ENCODE data around the gene INTS15.

DNA sequence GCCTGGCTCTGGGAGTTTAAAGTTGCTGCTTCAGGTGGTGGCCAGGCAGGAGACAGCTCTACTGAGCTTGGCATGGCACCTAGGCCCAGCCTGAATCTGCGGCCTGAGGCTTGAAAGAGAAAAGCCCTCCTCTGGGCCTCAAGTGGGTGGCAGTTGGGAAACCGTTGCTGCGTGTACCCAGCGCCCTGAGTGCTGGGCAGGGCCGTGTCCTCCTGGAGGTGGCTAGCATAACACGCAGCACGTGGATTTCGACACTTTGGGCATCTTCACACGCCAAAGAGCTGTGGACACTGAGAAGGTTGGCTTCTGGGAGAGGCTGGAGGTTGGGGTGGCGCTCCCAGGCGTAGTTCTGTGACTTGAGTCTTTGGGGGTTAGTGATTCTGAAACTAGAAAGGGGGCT lies 49.8 kb downstream of the INTS15 start:
- TF ChIP-seq CTCF (IDR thresholded peaks at IDR 0.05) (no peak), POLR2A (IDR thresholded peaks at IDR 0.05) (no peak), POLR2AphosphoS5 (IDR thresholded peaks at IDR 0.05) (no peak), EP300 (IDR thresholded peaks at IDR 0.05) (no peak)

All from upper lobe of left lung (tissue), 4 donors.